HFFc6 (cell line): ENCODE results near the gene AS3MT. TPM values are rescaled to one million over a fixed set of nuclear protein-coding genes. Genes with fewer than 3 reads are reported as not detected.

Experiments used
- DNase-seq: peaks from one replicate; pipeline ENCODE4 v3.0.0-alpha.2; 2018
- H3K27ac Mint-ChIP-seq: 2 replicates; pipeline ENCODE4 v1.8.0; 2020; ENCODE audit warnings: mild to moderate bottlenecking, mixed read lengths
- H3K27me3 Mint-ChIP-seq: 2 replicates; pipeline ENCODE4 v1.8.0; 2021; ENCODE audit warnings: mild to moderate bottlenecking, moderate library complexity, mixed read lengths; ENCODE audit not compliant: insufficient read depth
- H3K36me3 Mint-ChIP-seq: 2 replicates; pipeline ENCODE4 v1.8.0; 2021; ENCODE audit warnings: low read depth, mixed read lengths
- H3K4me1 Mint-ChIP-seq: 2 replicates; pipeline ENCODE4 v1.8.0; 2020; ENCODE audit warnings: low read depth, mixed read lengths
- H3K4me3 Mint-ChIP-seq: 2 replicates; pipeline ENCODE4 v1.8.0; 2020; ENCODE audit warnings: mild to moderate bottlenecking, moderate library complexity, mixed read lengths
- H3K9me3 Mint-ChIP-seq: 2 replicates; pipeline ENCODE4 v1.8.0; 2020; ENCODE audit warnings: mild to moderate bottlenecking, mixed read lengths
- total RNA-seq, 6 experiments: library from RNA; stranded (reverse); fragmentation: NEBNext Ultra II Directional; extraction: Animal tissue kit (Norgen Biotek cat#: 25700); gene quantifications; 2 replicates in 1 of 6; 3 replicates in 5 of 6; pipeline ENCODE4 v1.2.3, GENCODE V29; 2021
- TF ChIP-seq, protein P1 (sequence below): fragments of 200-600 bp; sonication (generic); IDR thresholded peaks from 2 replicates; pipeline ENCODE4 v1.5.0; 2021; ENCODE audit warnings: antibody characterized with exemption, mild to moderate bottlenecking

AS3MT gene
- total RNA-seq, 6 experiments from 2014 or later: 2.4 to 3.9 (median 2.9) TPM

DNA sequence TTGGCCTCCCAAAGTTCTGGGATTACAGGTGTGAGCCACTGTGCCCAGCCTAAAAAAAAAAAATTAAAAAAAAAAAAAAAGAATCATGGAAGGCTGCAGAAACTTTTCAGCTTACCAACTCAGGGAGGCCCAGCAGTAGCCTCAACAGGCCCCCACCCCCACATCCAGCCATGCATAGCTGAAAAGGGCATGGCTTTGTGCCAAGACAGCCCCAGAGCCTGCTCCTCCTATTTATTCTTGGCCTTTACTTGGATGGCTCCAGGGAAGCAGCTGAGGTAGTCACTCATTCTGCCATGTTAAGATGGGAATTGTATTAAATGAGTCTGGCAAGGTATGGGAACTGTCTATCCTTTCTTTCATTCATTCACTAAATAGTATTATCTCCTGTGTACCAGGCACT lies 35.1 kb downstream of the AS3MT start:
- Mint-ChIP-seq H3K27ac (no peak overlapping the region), H3K9me3 (no peaks in the 10 kb centered on the region)

DNA sequence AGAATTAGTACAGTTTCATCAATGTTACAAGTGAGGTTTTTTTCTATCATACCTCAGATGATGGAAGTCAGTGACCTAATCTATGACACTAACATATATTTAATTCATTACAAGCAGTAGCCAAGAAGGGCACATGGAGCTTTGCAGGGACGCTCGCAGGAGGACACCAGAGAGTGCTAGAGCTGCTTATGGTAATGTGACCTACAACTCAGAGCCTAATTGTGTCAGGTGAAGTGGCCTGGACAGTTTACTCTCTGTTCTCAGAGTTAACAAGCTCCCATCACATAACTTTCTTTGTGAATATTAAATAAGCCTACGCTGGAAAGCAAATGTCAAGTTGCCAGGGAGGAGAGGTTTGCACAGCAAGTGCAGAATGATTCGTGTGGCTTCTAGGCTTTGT lies 37.2 kb downstream of the AS3MT start:
- Mint-ChIP-seq H3K4me1 (no peaks in the 10 kb centered on the region), H3K9me3 (no peaks in the 10 kb centered on the region), H3K27me3 (no peaks in the 10 kb centered on the region; the same call in 1 of the 2 replicates), H3K36me3 (no peaks in the 10 kb centered on the region), H3K27ac (no peak overlapping the region), H3K4me3 (no peak overlapping the region)
- TF ChIP-seq, protein P1, sequence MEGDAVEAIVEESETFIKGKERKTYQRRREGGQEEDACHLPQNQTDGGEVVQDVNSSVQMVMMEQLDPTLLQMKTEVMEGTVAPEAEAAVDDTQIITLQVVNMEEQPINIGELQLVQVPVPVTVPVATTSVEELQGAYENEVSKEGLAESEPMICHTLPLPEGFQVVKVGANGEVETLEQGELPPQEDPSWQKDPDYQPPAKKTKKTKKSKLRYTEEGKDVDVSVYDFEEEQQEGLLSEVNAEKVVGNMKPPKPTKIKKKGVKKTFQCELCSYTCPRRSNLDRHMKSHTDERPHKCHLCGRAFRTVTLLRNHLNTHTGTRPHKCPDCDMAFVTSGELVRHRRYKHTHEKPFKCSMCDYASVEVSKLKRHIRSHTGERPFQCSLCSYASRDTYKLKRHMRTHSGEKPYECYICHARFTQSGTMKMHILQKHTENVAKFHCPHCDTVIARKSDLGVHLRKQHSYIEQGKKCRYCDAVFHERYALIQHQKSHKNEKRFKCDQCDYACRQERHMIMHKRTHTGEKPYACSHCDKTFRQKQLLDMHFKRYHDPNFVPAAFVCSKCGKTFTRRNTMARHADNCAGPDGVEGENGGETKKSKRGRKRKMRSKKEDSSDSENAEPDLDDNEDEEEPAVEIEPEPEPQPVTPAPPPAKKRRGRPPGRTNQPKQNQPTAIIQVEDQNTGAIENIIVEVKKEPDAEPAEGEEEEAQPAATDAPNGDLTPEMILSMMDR: no peak
- DNase-seq: no peak

More for the DNA sequence above, 35.1 kb downstream of the AS3MT start:
- DNase-seq: no peak
- no peak overlapping the region for H3K4me3 Mint-ChIP-seq
- no peaks in the 10 kb centered on the region for H3K36me3 Mint-ChIP-seq
- no peaks in the 10 kb centered on the region for H3K4me1 Mint-ChIP-seq
- H3K27me3 Mint-ChIP-seq: peaks cover 1% of the 10 kb centered on the region; the same call in 1 of the 2 replicates
- TF ChIP-seq, protein P1: no peak

DNA sequence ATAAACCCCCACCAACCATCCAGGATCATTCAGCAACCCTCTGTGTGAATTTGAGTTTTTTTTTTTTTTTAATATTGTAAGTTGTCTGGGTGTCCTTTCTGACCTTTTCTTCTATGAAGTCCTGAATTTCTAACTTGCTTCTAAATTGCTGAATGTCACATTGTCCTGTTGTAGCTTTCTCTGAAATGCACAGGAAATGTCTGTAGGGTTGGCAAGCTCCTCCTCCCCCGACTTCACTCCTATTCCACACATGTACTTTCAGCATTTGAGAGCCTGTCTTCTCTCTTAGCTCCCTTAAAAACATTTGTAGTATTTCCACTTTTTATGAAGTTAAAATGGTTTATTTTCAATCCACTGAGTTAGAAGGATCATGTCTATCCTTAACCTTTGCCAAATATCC lies 45.5 kb downstream of the AS3MT start:
- peaks cover 14% of the 10 kb centered on the region for H3K4me1 Mint-ChIP-seq
- no peaks in the 10 kb centered on the region for H3K9me3 Mint-ChIP-seq
- H3K27me3 Mint-ChIP-seq: no peaks in the 10 kb centered on the region; the same call in none of the 2 replicates
- no peak overlapping the region for H3K4me3 Mint-ChIP-seq
- H3K27ac Mint-ChIP-seq: no peak overlapping the region
- DNase-seq: no peak
- H3K36me3 Mint-ChIP-seq: no peaks in the 10 kb centered on the region; the same call in 1 of the 2 replicates
- TF ChIP-seq, protein P1: no peak

DNA sequence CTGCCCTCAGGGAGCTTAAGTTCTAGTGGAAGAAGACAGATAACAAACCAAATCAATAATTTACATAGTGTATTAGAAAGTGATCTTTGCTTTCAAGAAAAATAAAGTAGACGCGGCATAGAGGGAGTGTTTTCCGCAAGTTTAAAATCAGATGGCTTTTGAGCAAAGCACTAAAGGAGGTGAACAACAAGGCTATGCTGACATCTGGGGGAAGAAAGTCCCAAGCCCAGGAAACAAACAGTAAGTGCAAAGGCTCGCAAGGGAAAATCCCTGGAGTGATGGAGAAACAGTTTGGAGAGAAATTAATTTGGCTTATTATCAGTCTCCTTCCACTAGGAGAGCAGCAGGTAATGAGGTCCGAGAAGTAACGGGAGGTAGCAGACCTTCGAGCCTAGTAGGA lies 46.9 kb downstream of the AS3MT start:
- peaks cover 5% of the 10 kb centered on the region; the same call in 1 of the 2 replicates for H3K36me3 Mint-ChIP-seq
- peaks cover 28% of the 10 kb centered on the region for H3K4me1 Mint-ChIP-seq
- no peaks in the 10 kb centered on the region for H3K9me3 Mint-ChIP-seq
- peak overlapping the region; percentile 25 for H3K4me3 Mint-ChIP-seq
- TF ChIP-seq, protein P1: no peak
- no peaks in the 10 kb centered on the region; the same call in none of the 2 replicates for H3K27me3 Mint-ChIP-seq
- DNase-seq: no peak
- no peak overlapping the region for H3K27ac Mint-ChIP-seq

DNA sequence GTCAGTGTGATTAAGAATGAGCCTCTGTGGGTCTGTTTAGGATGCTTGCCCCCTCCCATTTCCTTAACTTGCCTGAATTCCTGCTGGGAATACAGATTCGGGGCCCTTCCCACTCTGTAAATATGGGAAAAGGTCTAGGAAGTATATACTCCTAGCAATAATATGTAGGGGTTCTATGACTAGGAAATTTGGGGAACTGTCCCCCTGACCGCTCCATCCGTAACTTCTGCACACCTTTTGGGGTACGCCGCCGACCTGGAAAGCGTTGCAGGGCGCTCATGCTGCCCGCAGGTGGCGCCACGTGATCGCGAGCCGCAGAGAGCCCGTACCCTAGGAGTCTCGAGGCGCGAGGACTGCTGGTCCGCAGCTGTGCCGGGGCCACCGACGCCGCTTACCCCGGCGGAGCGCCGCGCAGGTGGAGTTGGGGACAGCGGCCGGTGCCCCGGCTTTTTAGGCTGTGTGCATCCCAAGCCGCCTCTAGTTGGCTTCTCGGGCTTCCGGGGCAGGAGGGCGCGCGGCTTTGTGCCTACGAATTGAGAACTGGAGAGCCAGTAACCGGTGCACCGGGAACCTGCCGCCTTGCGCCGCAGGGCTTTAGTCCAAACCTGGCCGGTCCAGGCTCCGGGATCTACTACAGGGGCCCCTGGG lies 48.2 kb downstream of the AS3MT start:
- H3K36me3 Mint-ChIP-seq: peaks cover 5% of the 10 kb centered on the region; the same call in 1 of the 2 replicates
- H3K9me3 Mint-ChIP-seq: no peaks in the 10 kb centered on the region
- peak overlapping the region; percentile 94 for H3K4me3 Mint-ChIP-seq
- H3K27ac Mint-ChIP-seq: peak overlapping the region; percentile 76
- peaks cover 41% of the 10 kb centered on the region for H3K4me1 Mint-ChIP-seq
- DNase-seq: peak; percentile 44
- TF ChIP-seq, protein P1: peak; percentile 99
- H3K27me3 Mint-ChIP-seq: no peaks in the 10 kb centered on the region; the same call in 1 of the 2 replicates
